GM18870 (cell line): Measurements from ENCODE around the gene SLC25A51.
"Not testable (repeated sequence)": the region's sequence is repeated elsewhere in the genome, so short reads cannot be mapped to it uniquely, and the experiment has no call there.

ENCODE experiments used
- ATAC-seq: cut with Tn5 transposase; IDR thresholded peaks from one replicate; pipeline ENCODE4 v1.9.1; 2021; ENCODE audit warnings: moderate library complexity; ENCODE audit not compliant: unreplicated experiment

SLC25A51 gene

GRCh38 chr9:37920471-37921167 lies 16.7 kb upstream of the SLC25A51 start:
- ATAC-seq = no peak

DNA sequence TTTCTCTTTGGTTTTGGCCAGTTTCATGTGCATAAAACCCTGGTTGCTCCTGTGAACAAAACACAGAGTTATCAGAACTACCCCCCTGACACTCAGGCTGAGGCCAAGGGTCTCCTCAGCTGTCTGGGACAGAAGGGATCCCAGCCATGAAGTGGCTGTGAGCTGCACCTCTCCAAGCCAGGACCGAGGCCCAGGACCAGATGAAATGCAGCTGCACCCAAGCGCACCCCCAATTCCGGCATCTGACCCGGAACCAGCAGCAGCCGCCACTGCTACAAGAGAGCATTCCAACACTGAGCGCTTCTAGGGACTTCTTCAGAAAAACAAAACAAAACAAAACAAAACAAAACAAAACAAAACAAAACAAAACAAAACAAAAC lies 16.0 kb upstream of the SLC25A51 start:
- no peak for ATAC-seq

DNA sequence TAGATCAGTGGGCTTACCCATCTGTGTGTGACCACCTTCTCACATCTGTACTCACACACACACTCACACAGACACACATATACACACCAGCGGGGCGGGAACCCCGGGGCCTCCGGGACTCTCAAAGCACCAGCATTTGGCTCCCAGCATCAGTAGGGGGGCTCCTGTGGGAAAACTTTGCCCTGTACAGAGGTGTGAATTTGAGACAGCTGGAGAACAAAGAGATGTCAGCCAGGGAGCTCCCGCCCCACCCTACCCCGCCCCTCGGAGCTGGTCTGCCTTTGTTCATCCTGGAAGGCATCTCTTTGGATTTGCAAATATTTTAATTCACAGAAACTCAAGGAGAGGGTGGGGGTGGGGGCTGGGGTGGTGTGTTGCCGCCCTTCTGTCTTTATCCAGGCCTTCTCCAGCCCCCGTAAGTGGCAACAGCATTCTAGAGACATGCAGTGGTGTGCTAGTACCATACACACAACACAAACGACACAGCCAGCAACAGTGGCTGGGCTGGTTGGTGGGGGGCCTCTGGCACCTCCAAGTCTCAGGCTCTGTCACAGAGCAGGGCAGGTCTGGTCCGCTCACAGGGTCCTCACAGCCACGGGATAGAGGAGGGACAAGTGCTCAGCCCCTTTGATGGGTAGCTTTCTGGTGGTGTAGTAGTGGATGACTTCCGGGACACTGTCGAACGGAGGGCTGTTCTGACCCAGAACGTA lies 15.5 kb upstream of the SLC25A51 start:
- no peak for ATAC-seq

GRCh38 chr9:37918665-37919170 lies 14.8 kb upstream of the SLC25A51 start:
- no peak for ATAC-seq

DNA sequence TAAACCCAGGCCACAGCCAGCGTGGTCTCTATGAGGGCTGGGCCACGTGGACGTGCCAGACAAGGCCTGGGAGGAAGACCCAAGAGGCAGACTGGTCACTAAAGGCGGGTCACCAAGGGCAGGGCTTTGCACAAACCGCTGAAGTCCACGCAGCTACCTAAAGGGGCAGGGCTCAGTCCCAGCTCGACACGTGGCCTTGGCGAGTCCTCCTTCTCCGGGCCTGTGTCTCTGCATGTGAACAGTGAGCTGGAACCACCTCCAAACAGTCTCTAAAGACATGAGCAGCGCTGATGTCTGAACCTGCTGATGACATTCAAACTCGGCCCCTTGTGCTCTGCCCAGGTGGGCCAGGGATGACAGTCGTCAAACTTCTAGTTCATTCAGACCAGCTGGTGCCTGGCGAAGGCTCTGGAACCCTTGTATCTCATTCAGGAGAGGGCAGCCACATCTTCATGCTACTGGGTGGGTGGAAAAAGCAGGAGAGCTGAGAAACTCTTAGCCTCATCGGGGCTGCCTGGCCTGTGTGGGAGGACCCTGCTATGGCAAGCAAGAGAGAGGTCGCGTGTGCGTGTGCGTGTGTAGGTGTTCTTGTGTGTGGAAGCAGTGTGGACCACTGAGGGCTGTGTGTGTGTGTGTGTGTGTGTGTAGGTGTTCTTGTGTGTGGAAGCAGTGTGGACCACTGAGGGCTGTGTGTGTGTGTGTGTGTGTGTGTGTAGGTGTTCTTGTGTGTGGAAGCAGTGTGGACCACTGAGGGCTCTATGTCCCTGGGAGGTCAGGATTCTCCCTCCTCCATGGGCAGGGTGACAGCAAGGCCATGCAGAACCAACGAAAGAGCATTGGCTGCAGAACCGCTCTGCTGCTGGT lies 14.1 kb upstream of the SLC25A51 start:
- ATAC-seq = no peak

GRCh38 chr9:37917313-37917731 lies 13.4 kb upstream of the SLC25A51 start:
- no peak for ATAC-seq

DNA sequence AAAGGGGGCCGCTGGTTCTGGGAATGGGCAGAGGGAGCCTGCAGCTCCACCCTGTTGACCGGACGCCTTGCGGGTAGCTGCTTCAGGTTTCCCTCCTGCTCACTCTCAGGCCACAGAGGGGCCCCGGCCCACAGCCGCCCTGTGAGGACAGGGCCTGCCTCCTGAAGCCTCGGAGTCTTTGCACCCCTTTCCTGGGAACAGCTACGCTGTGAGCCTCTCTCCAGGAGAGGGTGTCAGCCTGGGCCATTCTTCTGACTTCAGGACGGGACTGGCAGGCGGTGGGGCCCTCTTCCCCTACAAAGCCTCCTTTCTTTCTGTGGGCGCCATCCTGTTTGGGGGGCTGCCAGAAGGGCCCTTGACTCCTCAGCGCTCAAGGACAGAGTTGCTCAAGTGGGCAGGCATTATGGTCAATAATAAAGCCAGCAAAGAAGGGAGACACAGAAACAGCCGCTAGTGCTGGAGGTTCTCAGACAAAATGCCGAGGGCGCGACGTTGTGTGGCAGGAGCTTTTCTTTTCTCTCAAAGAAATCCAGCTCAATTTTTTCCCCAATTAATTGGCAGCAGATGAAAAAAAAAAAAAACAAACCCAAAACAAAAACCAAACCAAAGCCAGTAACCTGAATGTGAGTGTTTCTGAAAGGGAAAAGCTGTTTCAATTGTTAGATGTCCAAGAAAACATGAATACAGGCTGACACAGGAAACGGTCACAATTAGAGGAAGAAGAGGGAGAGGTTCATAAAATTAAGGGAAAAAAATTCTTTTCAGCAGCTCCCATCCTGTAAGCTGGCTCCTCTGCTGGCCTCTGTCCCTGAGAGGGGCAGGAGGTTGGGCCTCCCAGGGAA lies 12.8 kb upstream of the SLC25A51 start:
- no peak for ATAC-seq

DNA sequence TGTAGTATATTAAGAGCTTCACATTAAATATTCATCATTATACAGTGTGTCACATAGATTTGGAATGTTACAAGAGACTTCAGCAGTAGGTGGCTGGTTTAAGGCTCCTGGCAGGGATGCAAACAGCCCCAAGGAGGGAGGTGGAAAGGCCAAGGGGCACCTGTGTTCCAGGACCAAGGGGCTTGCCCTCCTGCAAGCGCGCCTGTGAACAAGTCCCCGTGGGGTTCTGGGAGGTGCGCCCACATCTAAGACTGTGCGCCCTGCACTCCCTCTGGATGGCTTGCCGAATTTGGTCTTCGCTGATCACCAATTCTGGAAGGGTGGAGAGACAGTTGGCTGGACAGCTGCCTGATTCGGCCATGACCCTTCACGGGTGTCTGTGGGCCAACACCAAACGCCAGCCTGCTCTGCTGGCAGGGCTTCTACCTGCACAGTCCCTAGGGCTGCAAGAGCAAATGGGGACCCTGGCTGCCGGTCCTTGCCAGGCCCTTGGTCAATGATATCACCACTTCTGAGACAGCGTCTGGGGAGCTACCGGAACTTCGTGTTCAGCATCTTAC lies 12.1 kb upstream of the SLC25A51 start:
- ATAC-seq = no peak

DNA sequence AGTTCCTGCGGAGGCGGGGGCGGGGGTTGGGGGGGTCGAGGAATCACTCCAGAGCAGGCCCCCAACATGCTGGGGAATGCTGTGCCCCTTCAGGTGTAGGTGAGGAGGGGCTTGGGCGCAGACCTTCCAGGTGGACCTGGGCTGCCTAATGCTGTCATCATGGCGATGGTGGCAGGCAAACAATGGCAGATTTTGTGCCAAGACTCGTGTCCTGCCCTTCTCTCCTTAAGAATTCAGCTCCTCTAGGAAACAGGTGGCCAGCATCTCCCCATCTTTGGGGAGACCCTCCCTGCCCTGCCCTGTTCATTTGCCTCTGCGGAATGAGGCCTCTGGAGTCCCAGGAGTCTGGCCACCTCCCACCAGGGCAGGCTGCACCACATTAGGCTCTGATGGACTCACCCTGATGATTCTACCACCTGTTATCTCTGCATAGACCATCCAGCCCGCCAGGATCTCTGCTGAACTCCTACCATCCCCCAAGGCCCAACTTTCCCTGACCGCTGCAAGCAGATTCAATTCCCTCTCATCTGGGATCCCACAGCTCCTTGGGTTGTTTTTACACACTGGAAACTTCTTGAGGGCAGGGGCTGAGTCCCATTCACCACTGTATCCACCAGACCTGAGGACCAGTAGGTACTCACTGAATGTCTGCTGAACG lies 10.9 kb upstream of the SLC25A51 start:
- no peak for ATAC-seq

GRCh38 chr9:37914154-37914551 lies 10.2 kb upstream of the SLC25A51 start:
- ATAC-seq = no peak

- ATAC-seq = peak; percentile 85
Measured at GRCh38 chr9:37913480-37914153, 9.7 kb upstream of the SLC25A51 start.

- no peak for ATAC-seq
Measured at GRCh38 chr9:37911271-37911681, 7.3 kb upstream of the SLC25A51 start.

- no peak for ATAC-seq
Measured at GRCh38 chr9:37910271-37910670, 6.3 kb upstream of the SLC25A51 start.

DNA sequence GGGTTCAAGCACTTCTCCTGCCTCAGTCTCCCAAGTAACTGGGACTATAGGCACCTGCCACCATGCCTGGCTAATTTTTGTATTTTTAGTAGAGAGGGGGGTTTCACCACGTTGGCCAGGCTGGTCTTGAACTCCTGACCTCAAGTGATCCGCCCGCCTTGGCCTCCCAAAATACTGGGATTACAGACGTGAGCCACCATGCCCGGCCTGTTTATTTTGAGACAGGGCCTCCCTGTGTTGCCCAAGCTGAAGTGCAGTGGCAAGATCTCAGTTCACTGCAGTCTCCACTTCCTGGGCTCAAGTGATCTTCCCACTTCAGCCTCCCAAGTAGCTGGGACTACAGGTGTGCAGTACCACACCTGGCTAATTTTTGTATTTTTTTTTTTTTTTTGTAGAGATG lies 5.9 kb upstream of the SLC25A51 start:
- ATAC-seq = not testable (repeated sequence)

GRCh38 chr9:37909326-37909725 lies 5.4 kb upstream of the SLC25A51 start:
- ATAC-seq = no peak

- ATAC-seq = no peak
Measured at GRCh38 chr9:37908698-37909186, 4.8 kb upstream of the SLC25A51 start.

- no peak for ATAC-seq
Measured at GRCh38 chr9:37908283-37908682, 4.4 kb upstream of the SLC25A51 start.

DNA sequence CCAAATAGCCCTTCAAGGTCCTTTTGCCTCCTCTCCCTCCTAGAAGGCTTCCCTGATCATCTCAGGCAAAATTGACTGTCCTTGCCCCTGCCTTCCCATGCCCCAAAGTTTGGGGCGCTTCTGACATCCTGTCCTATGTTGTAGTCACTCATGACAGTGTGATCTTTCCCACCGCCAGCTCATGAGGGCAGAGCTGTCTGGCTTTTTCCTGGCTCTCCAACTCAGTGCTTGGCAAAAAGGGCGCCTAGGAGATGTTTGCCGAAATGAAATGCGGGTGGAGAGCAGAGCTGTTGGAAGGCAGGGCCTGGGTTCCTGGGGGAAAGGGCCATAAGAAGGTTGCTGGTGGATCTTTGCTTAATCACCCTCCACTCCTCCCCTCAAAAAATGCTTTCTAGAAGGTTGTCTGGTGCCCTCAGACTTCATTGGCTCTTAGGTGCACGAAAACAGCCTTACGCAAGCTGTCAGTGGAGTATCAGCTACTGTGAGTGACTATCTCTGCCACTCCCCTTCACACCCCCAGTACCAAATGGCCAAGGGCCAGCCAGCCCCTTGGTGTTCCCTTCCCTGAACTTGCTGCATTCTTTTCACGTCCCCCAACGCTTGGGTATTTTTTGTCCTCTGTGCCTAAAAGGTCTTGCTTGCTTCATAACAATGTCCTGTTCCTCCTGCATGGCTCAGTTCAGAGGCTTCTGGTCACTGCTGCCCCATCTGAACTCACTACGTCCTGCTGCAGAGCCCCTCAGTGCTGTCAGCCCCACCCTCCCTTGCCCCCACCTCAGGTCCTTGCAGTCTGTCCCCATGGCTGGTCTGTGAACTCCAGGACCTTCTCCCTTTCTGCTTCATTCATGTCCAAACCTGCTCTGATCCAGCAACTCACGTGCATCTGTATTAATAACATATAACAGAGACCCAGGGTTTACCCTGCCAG lies 2.6 kb upstream of the SLC25A51 start:
- no peak for ATAC-seq
